Transverse colon (tissue), 4 donors: Measurements from ENCODE around the gene STRIP2. TPM values are rescaled to one million over a fixed set of nuclear protein-coding genes. Genes with fewer than 3 reads are reported as not detected.
"Not testable (repeated sequence)": the region's sequence is repeated elsewhere in the genome, so short reads cannot be mapped to it uniquely, and the experiment has no call there.

Experiments
- DNase-seq: peaks from one replicate; pipeline ENCODE4 v3.0.0-alpha.2; 2019
- H3K27ac ChIP-seq, 4 donors: fragments of 200-600 bp; sonication (generic); 2 replicates each; pipeline ENCODE4 v1.5.1; 2016 to 2018; ENCODE audit warnings: inconsistent platforms in 4 of 4
- H3K27me3 ChIP-seq: fragments of 200-600 bp; sonication (generic); 2 replicates; pipeline ENCODE4 v1.5.1; 2017; ENCODE audit warnings: inconsistent platforms
- H3K36me3 ChIP-seq, 4 donors: fragments of 200-600 bp; sonication (generic); 2 replicates each; pipeline ENCODE4 v1.5.1; 2017 to 2019; ENCODE audit warnings: inconsistent platforms in 4 of 4
- H3K4me1 ChIP-seq, 4 donors: fragments of 200-600 bp; sonication (generic); 2 replicates each; pipeline ENCODE4 v1.5.1; 2017 to 2020; ENCODE audit warnings: inconsistent platforms in 4 of 4
- H3K4me3 ChIP-seq, 4 donors: fragments of 200-600 bp; sonication (generic); 1 replicate in 1 of 4; 2 replicates in 3 of 4; pipeline versions ENCODE4 v1.5.1 to v1.6.1; 2017 to 2019; ENCODE audit warnings: inconsistent platforms in 4 of 4
- H3K9me3 ChIP-seq, 2 donors: fragments of 200-600 bp; sonication (generic); 2 replicates each; pipeline ENCODE4 v1.5.1; 2017 to 2019; ENCODE audit warnings: inconsistent platforms in 2 of 2
- EP300 ChIP-seq: sonication (generic); formaldehyde crosslinking; IDR thresholded peaks from one replicate; pipeline ENCODE4 v1.6.1; 2017; ENCODE audit warnings: antibody characterized with exemption, low read depth
- POLR2A ChIP-seq: fragments of 450-650 bp; IDR thresholded peaks from one replicate; pipeline ENCODE4 v1.6.1; 2016; ENCODE audit warnings: antibody characterized with exemption, mild to moderate bottlenecking, moderate library complexity
- POLR2AphosphoS5 ChIP-seq, 3 donors: sonication (generic); formaldehyde crosslinking; IDR thresholded peaks; one replicate each; pipeline ENCODE4 v1.6.1; 2016; ENCODE audit warnings: antibody characterized with exemption in 3 of 3
- WGBS, 2 donors: methylation state at CpG; one replicate each; pipeline ENCODE4 v1.1.5; 2018; ENCODE audit warnings: low coverage in 1 of 2; 5-methylcytosine and 5-hydroxymethylcytosine counted together
- in situ Hi-C, 4 donors: fragments of 200-750 bp; cut with MboI; loops; one replicate each; pipeline versions ENCODE4 v1.15.0 to v1.15.1; 2017; ENCODE audit warnings: low sequenced_read_pairs in 3 of 4, low pct_ligation_motif_present in 1 of 4, low pct_unique_long_range_greater_than_20kb in 1 of 4
- intact Hi-C: fragments of 100-400 bp; cut with DNase I; formaldehyde crosslinking; loops from one replicate; pipeline ENCODE4 v1.15.1; 2023; ENCODE audit warnings: low total_unique reads
- total RNA-seq, 4 donors: library from RNA; depleted of rRNA; stranded (reverse); fragments of >200 nt; gene quantifications; one replicate each; pipeline ENCODE4 v1.1.0, GENCODE V29; 2016
- TF ChIP-seq, protein P1 (sequence below), 5 experiments: fragments of 200-600 bp in 3 of 5; fragments of 450-650 bp in 2 of 5; sonication (generic) in 3 of 5; IDR thresholded peaks; 1 replicate in 2 of 5; 2 replicates in 3 of 5; pipeline ENCODE4 v1.5.1; 2016 to 2017; ENCODE audit warnings: antibody characterized with exemption in 5 of 5, inconsistent platforms in 3 of 5, mild to moderate bottlenecking in 2 of 5, moderate library complexity in 1 of 5

The STRIP2 gene
- total RNA-seq, 4 donors from 2014 or later: 0.82 to 1.1 TPM; not detected in 2

DNA sequence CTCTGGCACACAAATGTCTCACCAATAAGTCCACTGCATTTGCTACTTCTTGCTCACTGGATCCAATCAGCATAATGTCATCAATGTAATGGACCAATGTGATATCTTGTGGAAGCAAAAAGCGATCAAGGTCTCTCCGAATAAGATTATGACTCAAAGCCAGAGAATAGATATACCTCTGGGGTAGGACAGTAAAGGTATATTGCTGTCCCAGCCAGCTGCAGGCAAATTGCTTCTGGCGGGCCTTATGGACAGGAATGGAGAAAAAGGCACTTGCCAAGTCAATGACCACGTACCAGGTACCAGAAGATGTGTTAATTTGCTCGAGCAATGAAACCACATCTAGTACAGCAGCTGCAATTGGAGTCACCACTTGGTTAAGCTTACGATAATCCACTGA lies 13.2 kb downstream of the STRIP2 start:
- H3K27ac ChIP-seq, H3K4me1 ChIP-seq, intact Hi-C loops, in situ Hi-C loops, H3K27me3 ChIP-seq, H3K36me3 ChIP-seq, H3K9me3 ChIP-seq, H3K4me3 ChIP-seq, DNase-seq: not testable (repeated sequence)
- WGBS, 2 donors: 92 to 98% methylated on average over 2 to 6 of the region's 6 CpGs

DNA sequence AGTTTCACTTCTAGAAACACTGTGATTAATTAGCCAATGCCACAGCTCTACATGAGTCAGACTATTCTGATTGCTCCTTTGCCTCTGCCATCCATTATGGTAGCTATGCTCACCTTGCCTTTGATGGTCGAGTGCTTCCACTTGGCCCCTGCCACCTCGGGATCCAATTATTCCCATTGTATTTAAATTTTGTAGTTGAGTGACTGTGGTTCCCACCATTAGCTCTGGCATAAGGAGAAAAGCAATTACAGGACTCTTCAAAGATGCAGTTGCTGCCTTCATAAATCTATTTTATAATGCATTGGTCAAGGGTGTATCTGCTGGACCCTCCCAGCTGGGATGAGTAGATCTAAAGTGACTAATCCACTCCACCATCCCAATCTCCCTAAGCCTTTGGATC lies 14.4 kb downstream of the STRIP2 start:
- H3K4me1 ChIP-seq, H3K27me3 ChIP-seq, H3K9me3 ChIP-seq, in situ Hi-C loops, H3K4me3 ChIP-seq, DNase-seq, H3K27ac ChIP-seq, intact Hi-C loops, H3K36me3 ChIP-seq: not testable (repeated sequence)
- WGBS, 2 donors: 100% methylated on average over 2 of the region's 2 CpGs

DNA sequence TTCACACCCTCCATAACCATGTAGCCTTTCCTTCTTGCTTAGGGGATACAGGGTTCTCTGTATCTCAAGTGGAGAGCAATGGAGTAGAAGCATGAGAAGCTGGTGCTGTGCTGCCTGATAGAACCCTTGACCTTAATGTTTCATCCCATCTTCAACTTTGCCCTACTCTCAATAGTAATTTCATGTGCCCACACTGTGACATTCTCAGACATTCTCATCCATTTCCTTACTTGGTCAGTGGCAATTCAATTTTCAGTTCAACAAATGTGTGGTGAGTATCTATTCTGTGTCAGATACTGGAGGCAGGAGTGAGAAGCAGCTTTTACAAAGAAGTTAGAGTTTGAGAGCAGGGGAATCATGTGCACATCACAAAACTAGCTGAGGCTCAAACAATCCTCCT lies 16.1 kb downstream of the STRIP2 start:
- DNase-seq: no peak
- no peaks in the 10 kb centered on the region for H3K27me3 ChIP-seq
- no peaks in the 10 kb centered on the region for H3K4me1 ChIP-seq
- no peak overlapping the region for H3K4me3 ChIP-seq
- no peaks in the 10 kb centered on the region for H3K36me3 ChIP-seq
- H3K9me3 ChIP-seq: peaks cover 0 to 9% of the 10 kb centered on the region in 2 donors
- no peak overlapping the region for H3K27ac ChIP-seq
- intact Hi-C loops: no loop called here
- TF ChIP-seq, protein P1, sequence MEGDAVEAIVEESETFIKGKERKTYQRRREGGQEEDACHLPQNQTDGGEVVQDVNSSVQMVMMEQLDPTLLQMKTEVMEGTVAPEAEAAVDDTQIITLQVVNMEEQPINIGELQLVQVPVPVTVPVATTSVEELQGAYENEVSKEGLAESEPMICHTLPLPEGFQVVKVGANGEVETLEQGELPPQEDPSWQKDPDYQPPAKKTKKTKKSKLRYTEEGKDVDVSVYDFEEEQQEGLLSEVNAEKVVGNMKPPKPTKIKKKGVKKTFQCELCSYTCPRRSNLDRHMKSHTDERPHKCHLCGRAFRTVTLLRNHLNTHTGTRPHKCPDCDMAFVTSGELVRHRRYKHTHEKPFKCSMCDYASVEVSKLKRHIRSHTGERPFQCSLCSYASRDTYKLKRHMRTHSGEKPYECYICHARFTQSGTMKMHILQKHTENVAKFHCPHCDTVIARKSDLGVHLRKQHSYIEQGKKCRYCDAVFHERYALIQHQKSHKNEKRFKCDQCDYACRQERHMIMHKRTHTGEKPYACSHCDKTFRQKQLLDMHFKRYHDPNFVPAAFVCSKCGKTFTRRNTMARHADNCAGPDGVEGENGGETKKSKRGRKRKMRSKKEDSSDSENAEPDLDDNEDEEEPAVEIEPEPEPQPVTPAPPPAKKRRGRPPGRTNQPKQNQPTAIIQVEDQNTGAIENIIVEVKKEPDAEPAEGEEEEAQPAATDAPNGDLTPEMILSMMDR (IDR thresholded peaks at IDR 0.05): no peak
- TF ChIP-seq EP300 (no peak), POLR2A (no peak), POLR2AphosphoS5 (IDR thresholded peaks at IDR 0.05) (no peak)
- in situ Hi-C loops: loop anchor here (25.0 kb wide), 2 partner anchors 88 to 238 kb away; no protein-coding TSS in a partner anchor

DNA sequence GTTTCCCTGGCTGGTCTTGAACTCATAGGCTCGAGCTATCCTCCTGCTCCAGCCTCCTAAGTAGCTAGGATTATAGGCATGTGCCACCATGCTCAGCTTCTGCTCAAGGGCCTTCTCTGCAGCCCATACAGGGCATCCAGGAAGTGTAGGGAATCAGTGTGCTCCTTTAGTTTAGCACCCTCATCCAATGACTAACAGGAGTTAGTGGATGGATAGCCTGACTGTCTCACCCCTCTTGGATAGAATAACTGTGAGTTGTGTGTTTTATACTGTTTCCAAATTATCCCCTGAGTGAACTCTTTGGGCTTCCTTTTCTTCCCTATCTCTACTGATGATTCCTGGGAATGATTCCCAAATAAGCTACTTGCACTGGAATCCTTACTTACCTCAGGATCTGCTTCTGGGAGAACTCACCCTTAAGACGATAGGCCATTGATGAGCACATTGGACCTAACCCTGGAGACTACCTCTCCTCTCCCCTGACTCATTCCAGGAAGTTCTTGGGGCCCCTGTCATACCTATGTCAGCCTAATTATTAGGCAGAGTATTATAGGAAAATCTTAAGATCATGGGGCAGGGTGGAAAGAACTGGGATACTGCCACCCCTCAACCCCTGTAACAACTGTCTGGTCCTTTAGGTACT lies 18.5 kb downstream of the STRIP2 start:
- no peaks in the 10 kb centered on the region for H3K36me3 ChIP-seq
- no peak overlapping the region for H3K4me3 ChIP-seq
- TF ChIP-seq POLR2AphosphoS5 (IDR thresholded peaks at IDR 0.05): no peak
- TF ChIP-seq POLR2A: no peak
- no peak for TF ChIP-seq EP300
- TF ChIP-seq, protein P1 (IDR thresholded peaks at IDR 0.05): no peak
- 56 to 76% methylated on average over 1 to 2 of the region's 2 CpGs for WGBS, 2 donors
- no peaks in the 10 kb centered on the region for H3K4me1 ChIP-seq
- no peak overlapping the region for H3K27ac ChIP-seq
- DNase-seq: no peak
- H3K9me3 ChIP-seq: peaks cover 0 to 9% of the 10 kb centered on the region in 2 donors
- H3K27me3 ChIP-seq: no peaks in the 10 kb centered on the region
- in situ Hi-C loops (loop anchor here (25.0 kb wide), 2 partner anchors 90 to 240 kb away; no protein-coding TSS in a partner anchor), intact Hi-C loops (no loop called here)

DNA sequence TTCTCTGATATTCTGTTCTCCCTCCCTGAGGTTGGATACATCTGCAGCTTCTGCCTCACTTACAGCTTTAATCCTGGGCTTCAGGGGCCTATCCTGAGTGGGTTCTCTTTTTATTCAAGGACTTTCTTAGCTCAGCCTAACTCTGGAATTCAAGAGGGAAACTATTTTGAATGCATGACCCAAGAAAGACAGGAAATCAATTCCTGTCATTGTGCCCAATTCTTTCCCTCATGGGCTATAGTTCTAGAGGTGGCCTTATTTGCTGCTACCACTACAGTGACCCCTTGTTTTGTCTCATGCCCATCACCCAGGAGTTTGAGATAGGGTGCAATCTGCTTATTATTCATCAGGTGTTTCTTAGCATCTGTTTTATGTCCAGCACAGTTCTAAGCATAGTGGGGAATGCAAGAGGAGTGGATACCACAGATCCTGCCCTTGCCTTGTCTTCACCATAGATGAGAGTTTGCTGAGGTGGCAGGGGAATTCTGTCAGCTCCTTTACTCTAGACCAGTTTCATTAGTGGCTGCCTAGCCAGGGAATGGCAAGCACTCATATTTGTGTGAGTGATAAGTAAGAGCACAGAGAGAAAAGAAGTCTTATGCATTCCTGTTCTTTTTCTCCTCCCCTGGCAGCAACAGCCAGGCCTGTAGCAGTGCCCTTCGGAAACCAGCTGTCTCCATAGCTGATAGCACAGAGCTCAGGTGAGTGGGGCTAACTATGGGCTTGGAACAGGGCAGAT lies 19.4 kb downstream of the STRIP2 start:
- no peak overlapping the region for H3K4me3 ChIP-seq
- no peaks in the 10 kb centered on the region for H3K4me1 ChIP-seq
- no peak for DNase-seq
- WGBS, 2 donors: 100% methylated on average over 1 of the region's 1 CpG; no CpG with 5 or more reads in 1 of the 2 donors
- H3K36me3 ChIP-seq: no peaks in the 10 kb centered on the region
- H3K27ac ChIP-seq: no peak overlapping the region
- intact Hi-C loops (no loop called here), in situ Hi-C loops (loop anchor here (25.0 kb wide), 2 partner anchors 91 to 241 kb away; no protein-coding TSS in a partner anchor)
- H3K27me3 ChIP-seq: no peaks in the 10 kb centered on the region
- H3K9me3 ChIP-seq: peaks cover 0 to under 1% of the 10 kb centered on the region in 2 donors
- TF ChIP-seq, protein P1 (IDR thresholded peaks at IDR 0.05): no peak
- TF ChIP-seq EP300 (no peak), POLR2A (no peak), POLR2AphosphoS5 (IDR thresholded peaks at IDR 0.05) (no peak)
